WTC11 (cell line): ENCODE results near the gene SMYD3. TPM values are rescaled to one million over a fixed set of nuclear protein-coding genes. Genes with fewer than 3 reads are reported as not detected.

Experiments used
- ATAC-seq: fragments of 200-7000 bp; cut with Tn5 transposase; 2 replicates; pipeline ENCODE4 v1.10.0; 2021; ENCODE audit warnings: mild to moderate bottlenecking, moderate library complexity
- CTCF ChIA-PET: fragments of 300-600 bp; sonication (Branson Sonifier 250); formaldehyde crosslinking; loops from one replicate; lab custom pipeline; 2021; ENCODE audit warnings: antibody characterized with exemption; lab: Charles Lee
- POLR2A ChIA-PET: fragments of 350-600 bp; sonication (Branson Sonifier 250); formaldehyde crosslinking; loops from one replicate; lab custom pipeline; 2021; ENCODE audit warnings: antibody characterized with exemption; lab: Charles Lee
- DNase-seq: peaks from one replicate; pipeline ENCODE4 v3.0.0; 2021; ENCODE audit warnings: low spot score
- H3K27ac Mint-ChIP-seq: 2 replicates; pipeline ENCODE4 v1.8.0; 2021; ENCODE audit warnings: mixed read lengths
- H3K27me3 Mint-ChIP-seq: 2 replicates; pipeline ENCODE4 v1.8.0; 2021; ENCODE audit warnings: low read depth, mild to moderate bottlenecking, moderate library complexity, mixed read lengths
- H3K36me3 Mint-ChIP-seq: 2 replicates; pipeline ENCODE4 v1.8.0; 2021; ENCODE audit warnings: mixed read lengths
- H3K4me1 Mint-ChIP-seq: 2 replicates; pipeline ENCODE4 v1.8.0; 2022; ENCODE audit warnings: mixed read lengths
- H3K4me3 Mint-ChIP-seq: 2 replicates; pipeline ENCODE4 v1.8.0; 2021; ENCODE audit warnings: mild to moderate bottlenecking, moderate library complexity, mixed read lengths
- H3K9me3 Mint-ChIP-seq: 2 replicates; pipeline ENCODE4 v1.8.0; 2021; ENCODE audit warnings: mixed read lengths
- GRHL2 ChIP-seq: fragments of 250-450 bp; sonication (Bioruptor Pico); IDR thresholded peaks from 2 replicates; pipeline ENCODE4 v1.8.0; 2022; ENCODE audit warnings: mild to moderate bottlenecking, moderate library complexity; ENCODE audit not compliant: insufficient replicate concordance, severe bottlenecking
- GTF2I ChIP-seq: fragments of 250-450 bp; sonication (Bioruptor Pico); conservative IDR thresholded peaks from 2 replicates; pipeline ENCODE4 v1.4.0; 2021; ENCODE audit warnings: mild to moderate bottlenecking
- JAZF1 ChIP-seq: fragments of 250-450 bp; sonication (Bioruptor Pico); IDR thresholded peaks from 2 replicates; pipeline ENCODE4 v1.9.0; 2021; ENCODE audit warnings: moderate library complexity, mild to moderate bottlenecking, inconsistent platforms
- KAT7 ChIP-seq: sonication (generic); formaldehyde crosslinking; IDR thresholded peaks from 2 replicates; pipeline ENCODE4 v1.8.1; 2023; ENCODE audit warnings: missing genetic modification reagents, mild to moderate bottlenecking, borderline replicate concordance
- ZNF263 ChIP-seq: sonication (generic); formaldehyde crosslinking; IDR thresholded peaks from 2 replicates; pipeline ENCODE4 v1.8.1; 2022; ENCODE audit warnings: low read depth, mild to moderate bottlenecking, moderate library complexity, missing genetic modification reagents
- total RNA-seq: library from RNA; stranded (reverse); gene quantifications from 3 replicates; pipeline ENCODE4 v1.2.3, GENCODE V29; 2021
- TF ChIP-seq, protein P1 (sequence below): sonication (generic); formaldehyde crosslinking; IDR thresholded peaks from 2 replicates; pipeline ENCODE4 v1.8.1; 2022; ENCODE audit warnings: mild to moderate bottlenecking, missing genetic modification reagents, moderate library complexity, borderline replicate concordance
- TF ChIP-seq, protein P2 (sequence below): sonication (generic); formaldehyde crosslinking; IDR thresholded peaks from 2 replicates; pipeline ENCODE4 v1.8.1; 2023; ENCODE audit warnings: mild to moderate bottlenecking, missing genetic modification reagents, moderate library complexity
- TF ChIP-seq, protein P3 (sequence below): sonication (generic); formaldehyde crosslinking; IDR thresholded peaks from 2 replicates; pipeline ENCODE4 v1.8.0; 2023; ENCODE audit warnings: mild to moderate bottlenecking, missing genetic modification reagents
- TF ChIP-seq, protein P4 (sequence below): sonication (generic); formaldehyde crosslinking; IDR thresholded peaks from 2 replicates; pipeline ENCODE4 v1.8.0; 2022; ENCODE audit warnings: missing genetic modification reagents
- TF ChIP-seq, protein P5 (sequence below): sonication (generic); formaldehyde crosslinking; IDR thresholded peaks from 2 replicates; pipeline ENCODE4 v1.8.1; 2023; ENCODE audit warnings: mild to moderate bottlenecking, missing genetic modification reagents, moderate library complexity
- TF ChIP-seq, protein P6 (sequence below): sonication (generic); formaldehyde crosslinking; IDR thresholded peaks from 2 replicates; pipeline ENCODE4 v1.8.0; 2022; ENCODE audit warnings: mild to moderate bottlenecking, missing genetic modification reagents
- TF ChIP-seq, protein P7 (sequence below): fragments of 200-600 bp; IDR thresholded peaks from 2 replicates; pipeline ENCODE4 v1.8.0; 2022; ENCODE audit warnings: antibody characterized with exemption
- TF ChIP-seq, protein P8 (sequence below): fragments of 250-450 bp; sonication (Bioruptor Pico); IDR thresholded peaks from 2 replicates; pipeline ENCODE4 v2.1.2; 2022; ENCODE audit warnings: mild to moderate bottlenecking, moderate library complexity
- TF ChIP-seq, protein P9 (sequence below): sonication (generic); formaldehyde crosslinking; IDR thresholded peaks from 2 replicates; pipeline ENCODE4 v1.8.0; 2023; ENCODE audit warnings: missing genetic modification reagents, mild to moderate bottlenecking, borderline replicate concordance
- TF ChIP-seq, protein P10 (sequence below): sonication (generic); formaldehyde crosslinking; IDR thresholded peaks from 2 replicates; pipeline ENCODE4 v1.8.0; 2022; ENCODE audit warnings: mild to moderate bottlenecking, missing genetic modification reagents

SMYD3 gene
- total RNA-seq, 1 experiment from 2014 or later: 21.4 TPM

DNA sequence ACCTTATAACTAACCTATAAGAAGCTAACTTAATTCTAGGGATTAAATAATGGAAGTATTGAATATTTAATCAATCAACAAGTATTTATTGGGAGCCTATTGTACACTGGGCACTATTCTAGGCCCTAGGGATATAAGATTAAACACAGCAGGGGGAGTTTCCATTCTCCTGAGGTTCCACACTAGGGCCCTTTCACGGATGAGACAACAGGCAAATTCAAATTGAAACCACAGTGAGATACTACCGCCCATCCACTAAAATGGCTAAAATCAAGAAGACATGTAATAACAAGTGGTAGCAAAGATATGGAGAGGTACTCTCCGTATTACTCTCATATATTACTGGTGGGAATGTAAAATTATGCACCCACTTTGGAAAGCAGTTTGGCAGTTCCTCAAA, 677.9 kb downstream of the SMYD3 start:
- DNase-seq (no peak), ATAC-seq (no peak)
- Mint-ChIP-seq H3K4me1 (no peaks in the 10 kb centered on the region), H3K27me3 (no peaks in the 10 kb centered on the region), H3K4me3 (no peak overlapping the region), H3K27ac (no peak overlapping the region), H3K36me3 (no peaks in the 10 kb centered on the region), H3K9me3 (peaks cover 8% of the 10 kb centered on the region)
- TF ChIP-seq ZNF263 (no peak), KAT7 (no peak), GTF2I (no peak)
- TF ChIP-seq, protein P1, sequence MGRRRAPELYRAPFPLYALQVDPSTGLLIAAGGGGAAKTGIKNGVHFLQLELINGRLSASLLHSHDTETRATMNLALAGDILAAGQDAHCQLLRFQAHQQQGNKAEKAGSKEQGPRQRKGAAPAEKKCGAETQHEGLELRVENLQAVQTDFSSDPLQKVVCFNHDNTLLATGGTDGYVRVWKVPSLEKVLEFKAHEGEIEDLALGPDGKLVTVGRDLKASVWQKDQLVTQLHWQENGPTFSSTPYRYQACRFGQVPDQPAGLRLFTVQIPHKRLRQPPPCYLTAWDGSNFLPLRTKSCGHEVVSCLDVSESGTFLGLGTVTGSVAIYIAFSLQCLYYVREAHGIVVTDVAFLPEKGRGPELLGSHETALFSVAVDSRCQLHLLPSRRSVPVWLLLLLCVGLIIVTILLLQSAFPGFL (CRISPR knock-in tag): no peak
- TF ChIP-seq, protein P2, sequence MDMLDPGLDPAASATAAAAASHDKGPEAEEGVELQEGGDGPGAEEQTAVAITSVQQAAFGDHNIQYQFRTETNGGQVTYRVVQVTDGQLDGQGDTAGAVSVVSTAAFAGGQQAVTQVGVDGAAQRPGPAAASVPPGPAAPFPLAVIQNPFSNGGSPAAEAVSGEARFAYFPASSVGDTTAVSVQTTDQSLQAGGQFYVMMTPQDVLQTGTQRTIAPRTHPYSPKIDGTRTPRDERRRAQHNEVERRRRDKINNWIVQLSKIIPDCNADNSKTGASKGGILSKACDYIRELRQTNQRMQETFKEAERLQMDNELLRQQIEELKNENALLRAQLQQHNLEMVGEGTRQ (CRISPR knock-in tag): no peak
- POLR2A ChIA-PET: no interaction called here
- CTCF ChIA-PET: no interaction called here

DNA sequence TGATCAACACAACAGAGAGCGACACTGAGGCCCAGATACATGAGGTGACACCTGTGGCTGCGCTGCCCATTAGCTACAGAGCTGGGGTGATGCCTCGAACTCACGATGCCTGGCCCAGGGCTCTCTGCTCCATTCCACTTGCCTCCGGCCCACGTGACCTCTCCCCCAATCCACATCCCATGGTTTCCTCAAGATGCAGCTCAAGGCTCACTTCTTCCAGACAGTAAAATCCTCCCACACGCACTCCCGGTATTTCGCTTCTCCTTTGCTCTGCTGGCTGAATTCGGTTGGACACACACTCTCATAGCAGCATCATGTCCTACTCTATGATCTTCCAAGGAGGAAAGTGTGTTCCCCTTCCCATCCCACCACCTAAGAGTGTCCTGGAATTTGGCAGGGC, 679.8 kb downstream of the SMYD3 start:
- Mint-ChIP-seq H3K4me1 (no peaks in the 10 kb centered on the region), H3K9me3 (peaks cover 12% of the 10 kb centered on the region), H3K36me3 (peaks cover 2% of the 10 kb centered on the region; the same call in 1 of the 2 replicates), H3K27ac (no peak overlapping the region), H3K27me3 (no peaks in the 10 kb centered on the region), H3K4me3 (no peak overlapping the region)
- DNase-seq (no peak), ATAC-seq (no peak)
- ChIA-PET POLR2A (no interaction called here), CTCF (no interaction called here)
- TF ChIP-seq, protein P3, sequence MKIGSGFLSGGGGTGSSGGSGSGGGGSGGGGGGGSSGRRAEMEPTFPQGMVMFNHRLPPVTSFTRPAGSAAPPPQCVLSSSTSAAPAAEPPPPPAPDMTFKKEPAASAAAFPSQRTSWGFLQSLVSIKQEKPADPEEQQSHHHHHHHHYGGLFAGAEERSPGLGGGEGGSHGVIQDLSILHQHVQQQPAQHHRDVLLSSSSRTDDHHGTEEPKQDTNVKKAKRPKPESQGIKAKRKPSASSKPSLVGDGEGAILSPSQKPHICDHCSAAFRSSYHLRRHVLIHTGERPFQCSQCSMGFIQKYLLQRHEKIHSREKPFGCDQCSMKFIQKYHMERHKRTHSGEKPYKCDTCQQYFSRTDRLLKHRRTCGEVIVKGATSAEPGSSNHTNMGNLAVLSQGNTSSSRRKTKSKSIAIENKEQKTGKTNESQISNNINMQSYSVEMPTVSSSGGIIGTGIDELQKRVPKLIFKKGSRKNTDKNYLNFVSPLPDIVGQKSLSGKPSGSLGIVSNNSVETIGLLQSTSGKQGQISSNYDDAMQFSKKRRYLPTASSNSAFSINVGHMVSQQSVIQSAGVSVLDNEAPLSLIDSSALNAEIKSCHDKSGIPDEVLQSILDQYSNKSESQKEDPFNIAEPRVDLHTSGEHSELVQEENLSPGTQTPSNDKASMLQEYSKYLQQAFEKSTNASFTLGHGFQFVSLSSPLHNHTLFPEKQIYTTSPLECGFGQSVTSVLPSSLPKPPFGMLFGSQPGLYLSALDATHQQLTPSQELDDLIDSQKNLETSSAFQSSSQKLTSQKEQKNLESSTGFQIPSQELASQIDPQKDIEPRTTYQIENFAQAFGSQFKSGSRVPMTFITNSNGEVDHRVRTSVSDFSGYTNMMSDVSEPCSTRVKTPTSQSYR (CRISPR knock-in tag): no peak
- TF ChIP-seq, protein P4, sequence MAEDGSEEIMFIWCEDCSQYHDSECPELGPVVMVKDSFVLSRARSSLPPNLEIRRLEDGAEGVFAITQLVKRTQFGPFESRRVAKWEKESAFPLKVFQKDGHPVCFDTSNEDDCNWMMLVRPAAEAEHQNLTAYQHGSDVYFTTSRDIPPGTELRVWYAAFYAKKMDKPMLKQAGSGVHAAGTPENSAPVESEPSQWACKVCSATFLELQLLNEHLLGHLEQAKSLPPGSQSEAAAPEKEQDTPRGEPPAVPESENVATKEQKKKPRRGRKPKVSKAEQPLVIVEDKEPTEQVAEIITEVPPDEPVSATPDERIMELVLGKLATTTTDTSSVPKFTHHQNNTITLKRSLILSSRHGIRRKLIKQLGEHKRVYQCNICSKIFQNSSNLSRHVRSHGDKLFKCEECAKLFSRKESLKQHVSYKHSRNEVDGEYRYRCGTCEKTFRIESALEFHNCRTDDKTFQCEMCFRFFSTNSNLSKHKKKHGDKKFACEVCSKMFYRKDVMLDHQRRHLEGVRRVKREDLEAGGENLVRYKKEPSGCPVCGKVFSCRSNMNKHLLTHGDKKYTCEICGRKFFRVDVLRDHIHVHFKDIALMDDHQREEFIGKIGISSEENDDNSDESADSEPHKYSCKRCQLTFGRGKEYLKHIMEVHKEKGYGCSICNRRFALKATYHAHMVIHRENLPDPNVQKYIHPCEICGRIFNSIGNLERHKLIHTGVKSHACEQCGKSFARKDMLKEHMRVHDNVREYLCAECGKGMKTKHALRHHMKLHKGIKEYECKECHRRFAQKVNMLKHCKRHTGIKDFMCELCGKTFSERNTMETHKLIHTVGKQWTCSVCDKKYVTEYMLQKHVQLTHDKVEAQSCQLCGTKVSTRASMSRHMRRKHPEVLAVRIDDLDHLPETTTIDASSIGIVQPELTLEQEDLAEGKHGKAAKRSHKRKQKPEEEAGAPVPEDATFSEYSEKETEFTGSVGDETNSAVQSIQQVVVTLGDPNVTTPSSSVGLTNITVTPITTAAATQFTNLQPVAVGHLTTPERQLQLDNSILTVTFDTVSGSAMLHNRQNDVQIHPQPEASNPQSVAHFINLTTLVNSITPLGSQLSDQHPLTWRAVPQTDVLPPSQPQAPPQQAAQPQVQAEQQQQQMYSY (CRISPR knock-in tag): no peak
- TF ChIP-seq JAZF1 (CRISPR knock-in tag) (no peak), GRHL2 (CRISPR knock-in tag) (no peak)
- TF ChIP-seq, protein P5, sequence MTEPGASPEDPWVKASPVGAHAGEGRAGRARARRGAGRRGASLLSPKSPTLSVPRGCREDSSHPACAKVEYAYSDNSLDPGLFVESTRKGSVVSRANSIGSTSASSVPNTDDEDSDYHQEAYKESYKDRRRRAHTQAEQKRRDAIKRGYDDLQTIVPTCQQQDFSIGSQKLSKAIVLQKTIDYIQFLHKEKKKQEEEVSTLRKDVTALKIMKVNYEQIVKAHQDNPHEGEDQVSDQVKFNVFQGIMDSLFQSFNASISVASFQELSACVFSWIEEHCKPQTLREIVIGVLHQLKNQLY (CRISPR knock-in tag): no peak
- TF ChIP-seq, protein P6, sequence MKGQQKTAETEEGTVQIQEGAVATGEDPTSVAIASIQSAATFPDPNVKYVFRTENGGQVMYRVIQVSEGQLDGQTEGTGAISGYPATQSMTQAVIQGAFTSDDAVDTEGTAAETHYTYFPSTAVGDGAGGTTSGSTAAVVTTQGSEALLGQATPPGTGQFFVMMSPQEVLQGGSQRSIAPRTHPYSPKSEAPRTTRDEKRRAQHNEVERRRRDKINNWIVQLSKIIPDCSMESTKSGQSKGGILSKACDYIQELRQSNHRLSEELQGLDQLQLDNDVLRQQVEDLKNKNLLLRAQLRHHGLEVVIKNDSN: no peak
- TF ChIP-seq, protein P7, sequence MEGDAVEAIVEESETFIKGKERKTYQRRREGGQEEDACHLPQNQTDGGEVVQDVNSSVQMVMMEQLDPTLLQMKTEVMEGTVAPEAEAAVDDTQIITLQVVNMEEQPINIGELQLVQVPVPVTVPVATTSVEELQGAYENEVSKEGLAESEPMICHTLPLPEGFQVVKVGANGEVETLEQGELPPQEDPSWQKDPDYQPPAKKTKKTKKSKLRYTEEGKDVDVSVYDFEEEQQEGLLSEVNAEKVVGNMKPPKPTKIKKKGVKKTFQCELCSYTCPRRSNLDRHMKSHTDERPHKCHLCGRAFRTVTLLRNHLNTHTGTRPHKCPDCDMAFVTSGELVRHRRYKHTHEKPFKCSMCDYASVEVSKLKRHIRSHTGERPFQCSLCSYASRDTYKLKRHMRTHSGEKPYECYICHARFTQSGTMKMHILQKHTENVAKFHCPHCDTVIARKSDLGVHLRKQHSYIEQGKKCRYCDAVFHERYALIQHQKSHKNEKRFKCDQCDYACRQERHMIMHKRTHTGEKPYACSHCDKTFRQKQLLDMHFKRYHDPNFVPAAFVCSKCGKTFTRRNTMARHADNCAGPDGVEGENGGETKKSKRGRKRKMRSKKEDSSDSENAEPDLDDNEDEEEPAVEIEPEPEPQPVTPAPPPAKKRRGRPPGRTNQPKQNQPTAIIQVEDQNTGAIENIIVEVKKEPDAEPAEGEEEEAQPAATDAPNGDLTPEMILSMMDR: no peak
- TF ChIP-seq, protein P8, sequence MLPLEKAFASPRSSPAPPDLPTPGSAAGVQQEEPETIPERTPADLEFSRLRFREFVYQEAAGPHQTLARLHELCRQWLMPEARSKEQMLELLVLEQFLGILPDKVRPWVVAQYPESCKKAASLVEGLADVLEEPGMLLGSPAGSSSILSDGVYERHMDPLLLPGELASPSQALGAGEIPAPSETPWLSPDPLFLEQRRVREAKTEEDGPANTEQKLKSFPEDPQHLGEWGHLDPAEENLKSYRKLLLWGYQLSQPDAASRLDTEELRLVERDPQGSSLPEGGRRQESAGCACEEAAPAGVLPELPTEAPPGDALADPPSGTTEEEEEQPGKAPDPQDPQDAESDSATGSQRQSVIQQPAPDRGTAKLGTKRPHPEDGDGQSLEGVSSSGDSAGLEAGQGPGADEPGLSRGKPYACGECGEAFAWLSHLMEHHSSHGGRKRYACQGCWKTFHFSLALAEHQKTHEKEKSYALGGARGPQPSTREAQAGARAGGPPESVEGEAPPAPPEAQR (CRISPR knock-in tag): no peak
- TF ChIP-seq, protein P9, sequence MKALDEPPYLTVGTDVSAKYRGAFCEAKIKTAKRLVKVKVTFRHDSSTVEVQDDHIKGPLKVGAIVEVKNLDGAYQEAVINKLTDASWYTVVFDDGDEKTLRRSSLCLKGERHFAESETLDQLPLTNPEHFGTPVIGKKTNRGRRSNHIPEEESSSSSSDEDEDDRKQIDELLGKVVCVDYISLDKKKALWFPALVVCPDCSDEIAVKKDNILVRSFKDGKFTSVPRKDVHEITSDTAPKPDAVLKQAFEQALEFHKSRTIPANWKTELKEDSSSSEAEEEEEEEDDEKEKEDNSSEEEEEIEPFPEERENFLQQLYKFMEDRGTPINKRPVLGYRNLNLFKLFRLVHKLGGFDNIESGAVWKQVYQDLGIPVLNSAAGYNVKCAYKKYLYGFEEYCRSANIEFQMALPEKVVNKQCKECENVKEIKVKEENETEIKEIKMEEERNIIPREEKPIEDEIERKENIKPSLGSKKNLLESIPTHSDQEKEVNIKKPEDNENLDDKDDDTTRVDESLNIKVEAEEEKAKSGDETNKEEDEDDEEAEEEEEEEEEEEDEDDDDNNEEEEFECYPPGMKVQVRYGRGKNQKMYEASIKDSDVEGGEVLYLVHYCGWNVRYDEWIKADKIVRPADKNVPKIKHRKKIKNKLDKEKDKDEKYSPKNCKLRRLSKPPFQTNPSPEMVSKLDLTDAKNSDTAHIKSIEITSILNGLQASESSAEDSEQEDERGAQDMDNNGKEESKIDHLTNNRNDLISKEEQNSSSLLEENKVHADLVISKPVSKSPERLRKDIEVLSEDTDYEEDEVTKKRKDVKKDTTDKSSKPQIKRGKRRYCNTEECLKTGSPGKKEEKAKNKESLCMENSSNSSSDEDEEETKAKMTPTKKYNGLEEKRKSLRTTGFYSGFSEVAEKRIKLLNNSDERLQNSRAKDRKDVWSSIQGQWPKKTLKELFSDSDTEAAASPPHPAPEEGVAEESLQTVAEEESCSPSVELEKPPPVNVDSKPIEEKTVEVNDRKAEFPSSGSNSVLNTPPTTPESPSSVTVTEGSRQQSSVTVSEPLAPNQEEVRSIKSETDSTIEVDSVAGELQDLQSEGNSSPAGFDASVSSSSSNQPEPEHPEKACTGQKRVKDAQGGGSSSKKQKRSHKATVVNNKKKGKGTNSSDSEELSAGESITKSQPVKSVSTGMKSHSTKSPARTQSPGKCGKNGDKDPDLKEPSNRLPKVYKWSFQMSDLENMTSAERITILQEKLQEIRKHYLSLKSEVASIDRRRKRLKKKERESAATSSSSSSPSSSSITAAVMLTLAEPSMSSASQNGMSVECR (CRISPR knock-in tag): no peak
- TF ChIP-seq, protein P10, sequence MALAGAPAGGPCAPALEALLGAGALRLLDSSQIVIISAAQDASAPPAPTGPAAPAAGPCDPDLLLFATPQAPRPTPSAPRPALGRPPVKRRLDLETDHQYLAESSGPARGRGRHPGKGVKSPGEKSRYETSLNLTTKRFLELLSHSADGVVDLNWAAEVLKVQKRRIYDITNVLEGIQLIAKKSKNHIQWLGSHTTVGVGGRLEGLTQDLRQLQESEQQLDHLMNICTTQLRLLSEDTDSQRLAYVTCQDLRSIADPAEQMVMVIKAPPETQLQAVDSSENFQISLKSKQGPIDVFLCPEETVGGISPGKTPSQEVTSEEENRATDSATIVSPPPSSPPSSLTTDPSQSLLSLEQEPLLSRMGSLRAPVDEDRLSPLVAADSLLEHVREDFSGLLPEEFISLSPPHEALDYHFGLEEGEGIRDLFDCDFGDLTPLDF (CRISPR knock-in tag): no peak
